Subcutaneous abdominal adipose tissue (tissue), 5 donors: ENCODE results near the gene ENDOV.

Experiments
- H3K27ac ChIP-seq: one replicate; pipeline ENCODE4 v1.7.0; 2013; ENCODE audit warnings: low read depth, mild to moderate bottlenecking, inconsistent platforms, low read length, moderate library complexity
- H3K27me3 ChIP-seq, 5 donors: one replicate each; pipeline ENCODE4 v1.7.0; 2013; ENCODE audit warnings: low read length in 5 of 5, inconsistent platforms in 1 of 5; ENCODE audit not compliant: control insufficient read depth in 5 of 5, insufficient read depth in 4 of 5
- H3K36me3 ChIP-seq, 5 donors: one replicate each; pipeline ENCODE4 v1.7.0; 2013; ENCODE audit warnings: low read length in 5 of 5; ENCODE audit not compliant: control insufficient read depth in 5 of 5, insufficient read depth in 5 of 5
- H3K4me1 ChIP-seq, 5 donors: one replicate each; pipeline ENCODE4 v1.7.0; 2013; ENCODE audit warnings: low read length in 5 of 5, mild to moderate bottlenecking in 3 of 5, moderate library complexity in 1 of 5; ENCODE audit not compliant: control insufficient read depth in 5 of 5, insufficient read depth in 5 of 5
- H3K4me3 ChIP-seq, 5 donors: one replicate each; pipeline ENCODE4 v1.7.0; 2013; ENCODE audit warnings: low read length in 5 of 5, low read depth in 1 of 5
- H3K9ac ChIP-seq, 5 donors: one replicate each; pipeline ENCODE4 v1.7.0; 2013; ENCODE audit warnings: low read length in 5 of 5, mild to moderate bottlenecking in 4 of 5, moderate library complexity in 3 of 5
- H3K9me3 ChIP-seq, 5 donors: one replicate each; pipeline ENCODE4 v1.7.0; 2013; ENCODE audit warnings: low read length in 5 of 5; ENCODE audit not compliant: control insufficient read depth in 5 of 5
- donor health status: healthy.
- donor health status: healthy.
- donor health status: healthy.
- donor health status: healthy.
- donor health status: healthy.

The ENDOV gene

DNA sequence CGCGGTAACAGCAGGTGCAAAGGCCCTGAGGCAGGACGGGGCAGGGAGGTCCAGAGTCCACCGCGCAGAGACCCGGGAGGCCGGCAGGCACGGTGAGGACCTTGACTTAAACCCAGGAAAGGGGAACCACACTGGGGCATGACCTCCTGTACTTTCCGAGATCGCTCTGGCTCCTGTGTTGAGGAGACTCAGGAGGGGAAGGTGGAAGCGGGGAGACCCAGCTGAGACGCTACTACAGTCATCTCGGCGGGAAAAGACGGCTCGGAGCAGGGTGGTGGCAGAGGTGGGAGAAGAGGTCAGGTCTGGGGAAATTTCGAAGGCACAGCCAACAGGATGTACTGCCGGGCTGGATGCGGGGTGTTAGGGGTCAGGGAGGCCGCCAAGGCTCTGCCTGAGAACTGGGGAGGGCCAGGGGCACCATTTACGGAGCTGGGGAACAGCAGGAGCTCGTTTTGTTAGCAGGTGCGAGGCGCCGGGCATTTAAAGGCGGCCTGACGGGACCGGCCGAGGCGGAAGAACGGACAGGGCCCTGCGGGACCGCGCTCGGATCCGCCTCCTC is 39.1 kb downstream of the ENDOV start:
- H3K36me3 ChIP-seq, result no peaks in the 10 kb centered on the region
- peaks cover 0 to 4% (median 0%) of the 10 kb centered on the region in 5 donors for H3K27me3 ChIP-seq
- H3K27ac ChIP-seq, result peak overlapping the region; percentile 88
- peak overlapping the region; percentile 73 to 81 (median 78) for H3K4me3 ChIP-seq
- peak overlapping the region; percentile 88 to 95 (median 90) for H3K9ac ChIP-seq
- no peaks in the 10 kb centered on the region for H3K9me3 ChIP-seq
- peaks cover 3 to 52% (median 35%) of the 10 kb centered on the region in 5 donors for H3K4me1 ChIP-seq

DNA sequence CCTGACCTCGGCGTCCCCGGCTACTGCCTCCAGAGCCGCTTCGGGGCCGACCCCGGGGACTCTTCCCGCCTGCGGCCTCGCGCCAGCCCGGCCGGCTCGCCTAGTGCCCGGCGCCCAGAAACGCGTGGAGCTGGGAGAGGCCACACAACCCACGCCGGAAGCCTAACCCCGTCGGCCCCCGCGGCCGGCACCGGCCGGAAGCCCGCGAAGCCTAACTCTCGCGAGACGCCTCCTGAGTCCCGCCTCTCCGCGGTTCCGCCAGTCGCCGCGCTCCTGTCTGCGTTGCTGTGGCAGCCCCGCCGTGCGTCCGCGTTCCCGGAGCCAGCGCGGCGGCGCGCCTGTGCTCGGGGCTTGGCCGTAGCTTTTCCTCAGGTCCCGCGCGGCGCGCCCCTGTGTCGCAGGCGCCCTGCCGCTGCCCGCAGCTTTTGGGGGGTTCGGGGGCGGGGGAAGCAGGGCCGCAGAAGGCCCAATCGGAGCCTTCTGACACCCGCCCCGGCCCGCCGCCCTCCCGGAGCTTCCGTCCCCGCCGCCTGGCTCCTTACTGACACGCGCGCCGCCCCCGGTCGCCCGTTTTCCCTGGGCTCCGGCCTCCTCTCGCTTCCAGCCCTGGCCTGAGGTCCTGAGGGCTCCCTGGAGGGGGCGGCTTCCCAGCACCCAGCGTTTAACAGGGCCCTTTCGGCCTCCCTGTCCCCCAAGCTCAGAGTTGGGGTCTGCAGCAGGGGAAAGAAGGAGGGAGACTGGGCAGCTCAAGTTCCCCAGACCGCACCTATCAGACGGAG is 39.8 kb downstream of the ENDOV start:
- H3K9me3 ChIP-seq, result no peaks in the 10 kb centered on the region
- peaks cover 3 to 52% (median 35%) of the 10 kb centered on the region in 5 donors for H3K4me1 ChIP-seq
- H3K9ac ChIP-seq, result peak overlapping the region in 4 of 5 donors; percentile 88 to 95 (median 92)
- no peaks in the 10 kb centered on the region for H3K36me3 ChIP-seq
- peak overlapping the region; percentile 88 for H3K27ac ChIP-seq
- H3K27me3 ChIP-seq, result peaks cover 0 to 7% (median 0%) of the 10 kb centered on the region in 5 donors
- H3K4me3 ChIP-seq, result peak overlapping the region; percentile 61 to 80 (median 74)

DNA sequence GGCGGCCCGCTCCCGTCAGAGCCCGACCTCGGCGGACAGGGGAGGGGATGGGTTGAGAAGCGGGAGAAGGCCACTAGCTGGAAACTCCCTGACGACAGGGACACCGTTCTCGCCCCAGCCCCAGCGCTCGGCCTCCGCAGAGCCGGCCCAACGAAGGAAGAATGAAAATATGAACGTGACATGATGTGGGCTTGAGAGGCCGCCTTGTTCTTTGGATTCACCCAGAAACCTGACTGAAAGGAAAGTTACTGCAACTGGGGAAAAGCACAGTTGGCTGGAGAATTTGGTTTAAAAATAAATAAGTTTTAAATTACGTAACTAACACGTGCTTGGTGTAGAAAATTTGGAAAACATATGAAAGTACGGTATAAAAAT is 40.4 kb downstream of the ENDOV start:
- H3K4me1 ChIP-seq, result peaks cover 3 to 54% (median 35%) of the 10 kb centered on the region in 5 donors
- H3K4me3 ChIP-seq, result peak overlapping the region; percentile 61 to 80 (median 74)
- no peaks in the 10 kb centered on the region for H3K36me3 ChIP-seq
- H3K27ac ChIP-seq, result peak overlapping the region; percentile 88
- peak overlapping the region in 4 of 5 donors; percentile 88 to 95 (median 92) for H3K9ac ChIP-seq
- peaks cover 0 to 7% (median 0%) of the 10 kb centered on the region in 5 donors for H3K27me3 ChIP-seq
- no peaks in the 10 kb centered on the region for H3K9me3 ChIP-seq

DNA sequence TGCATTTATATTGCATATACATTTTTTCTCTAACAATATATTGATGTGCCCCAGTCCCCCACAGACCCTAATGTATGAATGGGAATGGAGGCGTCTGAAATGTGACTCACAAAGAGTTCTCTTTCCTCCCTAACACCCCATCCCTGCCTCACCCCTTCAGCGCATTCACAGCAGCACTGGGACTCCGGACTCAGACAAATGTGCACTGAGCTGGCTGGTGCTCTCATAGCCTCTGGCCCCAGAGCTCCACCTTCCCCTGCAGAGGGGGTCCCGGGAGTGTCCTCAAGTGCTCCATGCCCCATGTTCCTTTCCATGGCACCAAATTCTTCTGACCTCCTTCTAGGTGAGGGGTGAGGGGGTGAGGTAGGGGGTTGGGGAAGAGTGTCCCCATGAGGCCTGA is 40.8 kb downstream of the ENDOV start:
- H3K4me3 ChIP-seq, result peak overlapping the region in 2 of 5 donors; percentile 73 to 78
- peaks cover 3 to 58% (median 35%) of the 10 kb centered on the region in 5 donors for H3K4me1 ChIP-seq
- H3K27me3 ChIP-seq, result peaks cover 0 to 7% (median 0%) of the 10 kb centered on the region in 5 donors
- H3K9me3 ChIP-seq, result no peaks in the 10 kb centered on the region
- H3K36me3 ChIP-seq, result no peaks in the 10 kb centered on the region
- peak overlapping the region in 4 of 5 donors; percentile 88 to 95 (median 92) for H3K9ac ChIP-seq
- H3K27ac ChIP-seq, result peak overlapping the region; percentile 88

DNA sequence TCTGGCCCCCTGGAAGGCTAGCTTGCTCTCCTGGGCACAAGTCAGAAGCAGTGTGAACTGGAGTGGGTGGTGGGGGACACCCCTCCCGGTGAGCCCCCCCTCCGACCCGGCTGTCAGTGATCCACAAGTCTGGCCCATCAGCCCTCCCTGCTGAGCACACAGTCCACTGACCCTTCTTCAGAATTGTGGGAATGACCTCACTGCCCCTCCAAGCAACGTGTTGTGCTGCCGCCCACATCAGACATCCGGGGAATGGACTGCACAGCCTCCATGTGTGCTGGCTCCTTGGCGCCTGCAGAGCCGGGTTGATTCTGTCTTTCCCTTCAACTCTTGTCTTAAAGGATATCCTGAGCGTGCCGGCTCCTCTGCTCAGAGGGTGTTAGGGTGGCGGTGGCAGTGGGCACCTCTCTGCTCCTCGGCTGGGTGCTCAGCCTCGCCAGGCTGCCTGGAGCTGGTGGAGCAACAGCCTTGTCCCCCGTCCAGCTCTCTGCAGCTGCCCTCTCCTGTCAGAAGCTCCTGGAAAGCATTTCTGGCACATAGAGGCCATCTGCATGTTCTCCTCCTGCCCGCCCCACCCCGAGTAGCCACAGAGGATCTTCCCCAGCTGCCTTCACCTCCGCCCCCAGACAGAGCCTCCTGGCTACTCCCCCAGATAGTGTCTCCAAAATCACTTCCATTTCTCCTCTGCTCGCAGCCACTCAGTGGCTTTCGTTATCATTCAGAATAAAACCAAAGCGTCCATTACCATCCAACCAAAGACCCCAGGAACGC is 41.7 kb downstream of the ENDOV start:
- Histone ChIP-seq H3K9ac (peak overlapping the region in 1 of 5 donors; percentile 38), H3K9me3 (no peaks in the 10 kb centered on the region), H3K27me3 (peaks cover 0 to 7% (median 0%) of the 10 kb centered on the region in 5 donors), H3K4me3 (peak overlapping the region in 1 of 5 donors; percentile 8), H3K36me3 (no peaks in the 10 kb centered on the region), H3K27ac (no peak overlapping the region), H3K4me1 (peaks cover 3 to 59% (median 35%) of the 10 kb centered on the region in 5 donors)

DNA sequence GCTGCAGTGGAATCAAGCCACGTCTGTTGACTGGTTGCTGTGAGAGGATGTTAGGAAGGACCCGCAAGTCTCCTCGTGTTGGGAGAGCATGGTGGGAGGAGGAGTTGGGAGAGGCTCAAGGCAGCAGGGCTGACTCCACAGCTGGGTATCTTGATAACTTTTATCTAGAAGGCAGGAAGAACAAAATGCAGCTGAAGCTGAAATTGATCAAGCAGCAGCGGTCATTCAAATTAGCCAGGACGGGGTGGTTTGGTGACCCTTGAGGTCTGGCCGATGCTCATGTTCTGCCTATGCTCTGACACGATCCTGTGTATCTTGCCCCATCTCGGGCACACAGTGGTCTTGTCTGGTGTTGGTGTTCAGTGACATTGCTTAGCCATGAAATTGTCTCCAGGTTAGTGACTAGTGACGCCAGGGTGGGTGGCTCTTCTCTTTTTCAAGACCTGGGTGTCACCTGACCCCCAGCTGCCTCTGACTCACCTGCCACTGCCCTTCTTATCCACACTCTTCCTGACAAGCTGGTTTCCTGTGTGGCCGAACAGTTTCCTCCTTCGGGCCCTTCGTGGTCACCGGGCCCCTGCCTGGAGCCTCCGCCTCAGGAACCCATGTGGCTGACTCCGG is 42.4 kb downstream of the ENDOV start:
- Histone ChIP-seq H3K27me3 (peaks cover 0 to 7% (median 0%) of the 10 kb centered on the region in 5 donors), H3K9ac (no peak overlapping the region), H3K4me3 (no peak overlapping the region), H3K9me3 (no peaks in the 10 kb centered on the region), H3K27ac (no peak overlapping the region), H3K36me3 (no peaks in the 10 kb centered on the region), H3K4me1 (peaks cover 3 to 52% (median 35%) of the 10 kb centered on the region in 5 donors)

DNA sequence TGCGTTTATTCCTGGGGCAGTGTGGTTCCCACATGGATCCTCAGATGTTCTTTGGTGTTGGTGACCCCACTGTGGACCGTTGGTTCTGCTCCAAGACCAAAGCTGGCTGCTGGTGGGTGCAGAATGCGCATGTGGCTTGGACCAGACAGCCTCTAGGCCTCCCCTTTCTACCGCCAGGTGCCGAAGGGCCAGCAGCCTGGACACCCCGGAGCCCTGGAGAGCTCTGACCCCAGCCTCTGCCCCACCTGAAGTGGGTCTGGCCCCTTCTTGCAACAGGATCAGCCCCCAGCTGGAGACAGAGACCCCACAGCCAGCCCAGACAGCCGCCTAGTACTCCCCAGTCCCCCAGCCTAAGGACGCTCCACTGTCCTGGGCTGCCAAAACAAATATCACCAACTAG is 43.0 kb downstream of the ENDOV start:
- Histone ChIP-seq H3K27ac (no peak overlapping the region), H3K9ac (no peak overlapping the region), H3K36me3 (no peaks in the 10 kb centered on the region)

DNA sequence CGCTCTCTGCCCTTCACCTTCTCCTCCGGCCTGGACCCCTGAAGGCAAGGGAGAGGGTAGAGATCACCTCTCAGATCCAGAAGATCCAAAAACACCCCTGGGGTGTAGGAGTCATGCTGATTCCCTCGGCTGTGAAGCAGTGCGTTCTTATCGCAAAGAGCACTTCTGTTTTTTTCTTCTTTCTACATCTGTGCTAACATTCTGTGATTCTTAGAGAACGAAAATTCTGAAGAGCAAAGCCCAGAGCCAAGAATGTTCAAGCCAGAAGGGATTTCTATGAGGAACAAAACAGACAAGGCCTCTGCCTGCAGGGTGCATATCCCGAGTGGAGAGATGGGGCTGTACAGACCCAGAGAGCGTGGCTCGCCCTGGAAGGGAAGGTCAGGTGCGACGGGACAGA is 44.3 kb downstream of the ENDOV start:
- Histone ChIP-seq H3K9me3 (no peaks in the 10 kb centered on the region), H3K27ac (no peak overlapping the region), H3K4me3 (no peak overlapping the region), H3K4me1 (peaks cover 0 to 34% (median 23%) of the 10 kb centered on the region in 5 donors), H3K27me3 (peaks cover 0 to 13% (median 6%) of the 10 kb centered on the region in 5 donors), H3K36me3 (no peaks in the 10 kb centered on the region), H3K9ac (no peak overlapping the region)

More for the DNA sequence above, 43.0 kb downstream of the ENDOV start:
- Histone ChIP-seq H3K27me3 (peaks cover 0 to 7% (median 0%) of the 10 kb centered on the region in 5 donors), H3K4me3 (no peak overlapping the region), H3K4me1 (peaks cover 3 to 46% (median 35%) of the 10 kb centered on the region in 5 donors), H3K9me3 (no peaks in the 10 kb centered on the region)

DNA sequence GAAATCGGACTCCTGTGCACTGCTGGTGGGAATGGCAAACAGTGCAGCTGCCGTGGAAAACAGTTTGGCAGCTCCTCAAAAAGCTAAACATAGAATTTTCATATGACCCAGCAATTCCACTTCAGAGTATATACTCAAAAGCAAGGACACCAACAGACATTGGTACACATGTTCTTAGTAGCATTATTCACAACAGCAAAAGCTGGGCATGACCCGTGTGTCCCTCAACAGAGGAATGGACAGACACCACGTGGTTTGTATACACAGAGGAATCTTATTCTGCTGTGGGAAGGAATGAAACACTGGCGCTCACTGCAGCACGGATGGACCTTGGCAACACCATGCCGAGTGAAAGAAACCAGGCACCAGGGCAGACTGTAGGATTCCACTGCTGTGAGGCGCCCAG is 45.5 kb downstream of the ENDOV start:
- no peak overlapping the region for H3K4me3 ChIP-seq
- H3K9ac ChIP-seq, result no peak overlapping the region
- H3K9me3 ChIP-seq, result no peaks in the 10 kb centered on the region
- no peak overlapping the region for H3K27ac ChIP-seq
- H3K4me1 ChIP-seq, result peaks cover 0 to 27% (median 16%) of the 10 kb centered on the region in 5 donors
- peaks cover 3 to 23% (median 13%) of the 10 kb centered on the region in 5 donors for H3K27me3 ChIP-seq
- H3K36me3 ChIP-seq, result no peaks in the 10 kb centered on the region
